WI38 (cell line): ENCODE data around the gene DTX3.
"Not testable (repeated sequence)": the region's sequence is repeated elsewhere in the genome, so short reads cannot be mapped to it uniquely, and the experiment has no call there.

Experiments
- H3K4me3 ChIP-seq: 2 replicates; pipeline ENCODE4 v1.5.1; 2011; ENCODE audit warnings: low read depth, mild to moderate bottlenecking, control low read depth, low read length
- CTCF ChIP-seq: IDR thresholded peaks from 2 replicates; pipeline ENCODE4 v1.5.1; 2012; ENCODE audit warnings: low read depth, mild to moderate bottlenecking, control low read depth, low read length

DTX3 gene

GRCh38 chr12:57604454-57604991 is at the start of gene DTX3:
Gene DTX3 (plus strand): TSS chr12:57604824. CDS start chr12:57606518, 1,694 bp downstream.
- H3K4me3 ChIP-seq: peak within 1 kb of the TSS; percentile 62
- TF ChIP-seq CTCF: no peak

DNA sequence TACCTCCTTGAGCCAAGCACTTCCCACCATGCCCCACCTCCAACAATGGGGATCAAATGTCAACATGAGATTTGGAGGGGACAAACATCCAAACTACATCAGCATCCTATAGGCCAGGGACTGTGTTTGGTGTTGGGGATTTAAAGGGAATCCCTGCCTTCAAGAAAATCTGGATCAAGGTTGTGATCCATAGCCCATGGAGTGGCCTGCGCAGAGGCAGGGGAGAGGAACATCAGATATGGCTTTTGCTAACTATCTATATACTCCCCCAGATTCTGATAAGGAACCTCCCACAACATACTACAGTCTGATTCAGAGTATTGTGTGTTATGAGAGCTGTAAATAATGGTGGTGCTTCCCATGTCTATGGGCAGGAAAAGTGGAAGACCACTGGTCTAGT is 49.7 kb upstream of the DTX3 start:
- no peak for TF ChIP-seq CTCF
- no peak overlapping the region for H3K4me3 ChIP-seq

- no peak overlapping the region for H3K4me3 ChIP-seq
- no peak for TF ChIP-seq CTCF
Observed at GRCh38 chr12:57558864-57559263, 45.8 kb upstream of the DTX3 start.

DNA sequence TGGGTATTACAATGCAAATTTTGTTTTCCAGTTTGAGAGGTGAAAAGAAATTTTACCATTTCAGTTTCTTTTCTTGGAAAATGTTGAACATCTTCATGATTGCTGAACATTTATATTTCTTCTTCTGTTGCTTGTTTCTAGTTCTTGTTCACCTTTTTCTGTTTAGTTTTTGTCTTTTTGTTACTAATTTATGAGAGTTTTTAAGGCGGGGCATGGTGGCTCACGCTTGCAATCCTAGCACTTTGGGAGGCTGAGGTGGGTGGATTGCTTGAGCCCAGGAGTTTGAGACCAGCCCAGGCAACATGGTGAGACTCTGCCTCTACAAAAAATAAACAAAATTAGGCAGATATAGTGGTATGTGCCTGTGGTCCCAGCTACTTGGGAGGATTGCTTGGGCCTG is 44.1 kb upstream of the DTX3 start:
- TF ChIP-seq CTCF: no peak
- no peak overlapping the region for H3K4me3 ChIP-seq

GRCh38 chr12:57561117-57561516 is 43.5 kb upstream of the DTX3 start:
- H3K4me3 ChIP-seq: not testable (repeated sequence)

GRCh38 chr12:57563358-57563757 is 41.3 kb upstream of the DTX3 start:
- no peak for TF ChIP-seq CTCF
- H3K4me3 ChIP-seq: no peak overlapping the region

- no peak overlapping the region for H3K4me3 ChIP-seq
- no peak for TF ChIP-seq CTCF
Observed at GRCh38 chr12:57564178-57564740, 40.4 kb upstream of the DTX3 start.

DNA sequence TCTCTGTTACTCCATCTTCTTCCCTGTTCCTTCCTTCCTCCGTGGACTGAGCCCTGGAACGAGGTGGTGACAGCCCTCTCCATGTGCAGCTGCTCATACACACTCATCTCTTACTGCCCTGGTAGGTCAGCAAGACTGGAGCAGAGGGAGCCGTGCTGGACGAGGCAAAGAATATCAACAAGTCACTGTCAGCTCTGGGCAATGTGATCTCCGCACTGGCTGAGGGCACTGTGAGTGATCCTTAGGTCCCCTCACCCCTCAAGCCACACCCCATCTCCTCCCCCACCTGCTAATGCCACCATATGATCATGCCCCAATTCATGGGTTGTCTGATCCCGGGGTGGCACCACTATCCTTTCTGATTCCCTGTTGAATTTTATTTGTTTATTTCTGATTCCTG is 35.8 kb upstream of the DTX3 start:
- no peak overlapping the region for H3K4me3 ChIP-seq
- no peak for TF ChIP-seq CTCF
